ENCODE data around the gene PKP1.

DNA sequence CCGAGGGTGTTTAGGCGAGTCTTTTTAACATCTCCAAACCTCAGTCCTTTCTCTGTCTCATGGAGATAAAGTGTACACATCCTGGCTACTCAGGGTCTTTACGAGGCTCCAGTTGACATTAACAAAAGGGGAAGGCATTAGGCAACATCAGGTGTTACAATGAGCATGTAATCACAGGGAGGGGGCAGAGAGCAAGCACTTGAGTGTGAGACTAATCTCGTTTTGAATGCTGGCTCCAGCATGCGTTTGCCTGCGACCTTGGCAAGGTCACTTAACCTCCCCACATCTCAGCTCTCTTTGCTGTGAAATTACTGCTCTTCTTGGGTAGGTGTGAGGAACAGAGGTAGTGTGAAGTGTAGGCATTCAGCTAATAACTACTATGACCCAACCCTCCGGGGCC lies 91.1 kb downstream of the PKP1 start:
- TF ChIP-seq POLR2A (IDR thresholded peaks at IDR 0.05) = no peak
- TF ChIP-seq, protein P1, sequence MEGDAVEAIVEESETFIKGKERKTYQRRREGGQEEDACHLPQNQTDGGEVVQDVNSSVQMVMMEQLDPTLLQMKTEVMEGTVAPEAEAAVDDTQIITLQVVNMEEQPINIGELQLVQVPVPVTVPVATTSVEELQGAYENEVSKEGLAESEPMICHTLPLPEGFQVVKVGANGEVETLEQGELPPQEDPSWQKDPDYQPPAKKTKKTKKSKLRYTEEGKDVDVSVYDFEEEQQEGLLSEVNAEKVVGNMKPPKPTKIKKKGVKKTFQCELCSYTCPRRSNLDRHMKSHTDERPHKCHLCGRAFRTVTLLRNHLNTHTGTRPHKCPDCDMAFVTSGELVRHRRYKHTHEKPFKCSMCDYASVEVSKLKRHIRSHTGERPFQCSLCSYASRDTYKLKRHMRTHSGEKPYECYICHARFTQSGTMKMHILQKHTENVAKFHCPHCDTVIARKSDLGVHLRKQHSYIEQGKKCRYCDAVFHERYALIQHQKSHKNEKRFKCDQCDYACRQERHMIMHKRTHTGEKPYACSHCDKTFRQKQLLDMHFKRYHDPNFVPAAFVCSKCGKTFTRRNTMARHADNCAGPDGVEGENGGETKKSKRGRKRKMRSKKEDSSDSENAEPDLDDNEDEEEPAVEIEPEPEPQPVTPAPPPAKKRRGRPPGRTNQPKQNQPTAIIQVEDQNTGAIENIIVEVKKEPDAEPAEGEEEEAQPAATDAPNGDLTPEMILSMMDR (IDR thresholded peaks at IDR 0.05) = no peak
